Stimulated activated CD4-positive, alpha-beta T cell treated with anti-CD3 and anti-CD28 coated beads, TNF-alpha, amount 100 ng/mL, for 4 hours (primary cell): ENCODE measurements around the gene TMEM121.
"Not testable (repeated sequence)": the region's sequence is repeated elsewhere in the genome, so short reads cannot be mapped to it uniquely, and the experiment has no call there.

Experiments used
- DNase-seq, 3 experiments: peaks; one replicate each; pipeline ENCODE4 v3.0.0-alpha.2; 2020; ENCODE audit warnings: low read depth in 3 of 3

The TMEM121 gene

GRCh38 chr14:105528586-105529318, 2.4 kb downstream of the TMEM121 start:
- DNase-seq, result peak; percentile 48 to 65 (median 52)

DNA sequence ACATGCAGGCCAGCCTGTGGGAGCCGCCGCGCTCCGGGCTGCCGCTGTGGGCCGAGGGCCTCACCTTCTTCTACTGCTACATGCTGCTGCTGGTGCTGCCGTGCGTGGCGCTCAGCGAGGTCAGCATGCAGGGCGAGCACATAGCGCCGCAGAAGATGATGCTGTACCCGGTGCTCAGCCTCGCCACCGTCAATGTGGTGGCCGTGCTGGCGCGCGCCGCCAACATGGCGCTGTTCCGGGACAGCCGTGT, 2.9 kb downstream of the TMEM121 start:
- DNase-seq, result no peak

DNA sequence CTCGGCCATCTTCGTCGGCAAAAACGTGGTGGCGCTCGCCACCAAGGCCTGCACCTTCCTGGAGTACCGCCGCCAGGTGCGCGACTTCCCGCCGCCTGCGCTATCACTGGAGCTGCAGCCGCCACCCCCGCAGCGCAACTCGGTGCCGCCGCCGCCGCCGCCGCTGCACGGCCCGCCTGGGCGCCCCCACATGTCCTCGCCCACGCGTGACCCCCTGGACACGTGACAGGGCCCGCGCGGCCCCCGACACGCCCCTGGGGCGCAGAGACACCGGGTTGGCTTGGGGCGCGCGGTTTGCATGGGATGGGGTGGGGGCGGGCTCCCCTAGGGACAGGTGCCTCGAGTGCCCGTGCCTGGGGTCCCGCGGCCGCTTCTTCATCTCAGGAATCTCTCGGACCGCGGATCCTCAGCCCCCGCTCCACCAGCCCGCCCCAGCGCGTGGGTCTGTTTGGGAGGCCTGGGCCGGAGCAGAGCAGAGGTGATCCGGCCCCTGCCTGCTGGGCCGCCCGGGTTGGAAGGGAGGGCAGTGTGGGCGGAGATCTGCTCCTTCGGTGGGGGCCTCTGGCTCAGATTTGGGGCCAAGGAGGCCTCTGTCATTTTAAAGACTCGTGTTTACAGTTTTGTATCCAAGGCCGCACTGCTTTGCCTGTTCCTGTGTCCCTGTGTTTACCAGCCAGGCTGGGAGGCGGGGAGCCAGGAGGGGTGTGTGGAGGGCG, 3.3 kb downstream of the TMEM121 start:
- DNase-seq, result peak in 2 of 3 experiments; percentile 35 to 45

- DNase-seq, result no peak
These were observed 4.1 kb downstream of the TMEM121 start for GRCh38 chr14:105530285-105531087.

DNA sequence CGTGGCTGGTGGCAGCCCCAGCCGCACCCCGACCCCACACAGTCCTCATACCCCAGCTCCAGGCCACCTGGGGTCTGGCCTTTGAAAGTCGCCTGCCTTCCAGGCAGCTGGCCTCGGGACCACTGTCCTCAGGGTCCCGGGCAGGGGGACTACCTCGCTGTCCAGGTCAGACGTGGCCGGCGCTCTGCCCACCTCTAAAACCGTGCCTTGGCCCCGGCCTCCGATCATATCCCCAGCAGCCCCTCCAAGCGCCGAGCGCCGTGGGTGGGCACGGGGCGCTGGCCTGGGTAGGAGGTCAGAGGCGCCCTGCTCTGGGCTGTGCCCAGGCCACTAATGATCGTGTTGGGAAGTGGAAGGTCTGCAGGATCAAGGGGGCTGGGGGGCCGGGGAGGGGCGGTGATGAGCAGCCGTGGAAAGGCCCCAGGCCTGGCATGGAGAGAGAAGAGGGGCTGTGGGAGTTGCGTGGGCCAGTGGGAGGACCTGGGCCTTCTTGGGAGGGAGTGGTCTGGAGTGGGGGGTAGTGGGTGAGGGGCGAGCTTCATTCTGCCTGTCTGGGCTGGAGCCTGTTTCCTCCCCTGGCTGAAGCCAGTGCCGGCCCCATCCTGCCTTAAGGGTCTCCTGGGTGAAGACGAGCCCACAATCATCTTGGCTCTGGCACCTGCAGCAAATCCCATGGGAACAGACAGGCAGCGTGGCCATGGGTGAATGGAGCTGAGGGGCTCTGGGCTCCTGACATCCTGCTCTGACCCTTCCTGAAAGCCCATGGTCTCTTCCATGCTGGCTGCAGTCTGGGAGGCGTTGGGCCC, 4.9 kb downstream of the TMEM121 start:
- no peak for DNase-seq

- DNase-seq, result no peak
These were observed 5.7 kb downstream of the TMEM121 start for GRCh38 chr14:105531894-105532623.

GRCh38 chr14:105532735-105533141, 6.4 kb downstream of the TMEM121 start:
- no peak for DNase-seq

- DNase-seq, result no peak
These were observed 7.0 kb downstream of the TMEM121 start for GRCh38 chr14:105533391-105533790.

GRCh38 chr14:105533811-105534498, 7.6 kb downstream of the TMEM121 start:
- DNase-seq, result no peak

- DNase-seq, result no peak
These were observed 8.2 kb downstream of the TMEM121 start for GRCh38 chr14:105534586-105534985.

DNA sequence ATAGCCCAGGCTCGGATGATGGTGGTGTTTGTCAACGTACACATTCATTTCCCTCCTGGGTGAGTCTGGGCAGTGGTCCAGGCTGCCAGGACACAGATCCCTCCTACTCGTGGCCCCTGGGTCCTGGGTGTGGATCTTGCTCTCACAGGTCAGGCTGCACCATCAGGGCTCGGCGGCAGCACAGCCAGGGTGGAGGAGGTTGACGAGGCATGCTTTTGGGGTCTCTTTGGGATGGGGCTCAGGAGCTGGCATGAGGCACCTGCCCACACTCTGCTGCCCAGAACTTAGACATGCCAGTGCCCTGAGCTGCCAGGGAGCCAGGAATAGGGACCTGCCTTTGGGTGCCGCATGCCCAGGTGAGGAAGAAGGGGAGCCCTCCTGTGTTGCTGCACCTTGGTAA, 9.7 kb downstream of the TMEM121 start:
- no peak for DNase-seq

DNA sequence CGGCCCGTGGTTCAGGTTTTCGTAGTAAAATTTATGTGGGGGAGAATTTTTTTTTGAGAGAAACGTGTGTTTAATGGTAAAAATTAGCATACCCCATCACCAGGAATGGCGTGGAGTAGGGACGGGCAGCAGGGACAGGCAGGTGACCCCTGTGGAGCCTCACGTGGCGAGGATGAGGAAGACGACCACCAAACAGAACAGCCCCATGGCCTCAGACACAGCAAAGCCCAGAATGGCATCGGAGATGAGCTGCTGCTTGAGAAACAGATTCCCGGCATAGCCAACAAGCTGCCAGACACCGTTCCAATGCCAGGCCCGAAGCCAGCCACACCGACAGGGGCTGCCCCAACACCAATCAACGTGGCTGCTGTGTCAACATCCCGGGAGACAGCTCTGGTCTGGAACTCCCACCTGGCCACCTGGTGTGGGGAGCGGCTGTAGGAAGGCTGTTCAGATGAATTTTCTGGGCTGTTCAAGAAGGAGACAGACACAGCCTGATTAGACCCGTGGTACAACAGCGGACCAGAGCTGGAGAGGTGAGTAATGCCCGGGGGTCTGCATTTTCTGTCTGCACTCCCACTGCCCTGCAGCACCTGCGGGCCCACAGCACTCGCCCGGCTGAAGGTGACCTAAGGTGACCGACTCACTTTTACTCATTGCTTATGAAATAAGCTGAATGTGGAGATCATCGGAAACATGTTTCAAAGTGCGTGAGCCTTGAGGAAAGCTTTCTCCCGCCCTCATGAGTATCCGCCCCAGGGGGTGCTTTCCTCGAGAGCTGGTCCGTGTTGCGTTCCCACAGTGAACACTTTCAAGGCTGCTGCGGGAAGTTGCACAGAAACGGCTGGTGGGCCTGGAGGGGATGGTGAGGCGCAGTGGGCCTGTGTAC, 10.6 kb downstream of the TMEM121 start:
- DNase-seq, result no peak

GRCh38 chr14:105537580-105538474, 11.4 kb downstream of the TMEM121 start:
- peak; percentile 54 to 59 (median 57) for DNase-seq

GRCh38 chr14:105538481-105539049, 12.2 kb downstream of the TMEM121 start:
- no peak for DNase-seq

DNA sequence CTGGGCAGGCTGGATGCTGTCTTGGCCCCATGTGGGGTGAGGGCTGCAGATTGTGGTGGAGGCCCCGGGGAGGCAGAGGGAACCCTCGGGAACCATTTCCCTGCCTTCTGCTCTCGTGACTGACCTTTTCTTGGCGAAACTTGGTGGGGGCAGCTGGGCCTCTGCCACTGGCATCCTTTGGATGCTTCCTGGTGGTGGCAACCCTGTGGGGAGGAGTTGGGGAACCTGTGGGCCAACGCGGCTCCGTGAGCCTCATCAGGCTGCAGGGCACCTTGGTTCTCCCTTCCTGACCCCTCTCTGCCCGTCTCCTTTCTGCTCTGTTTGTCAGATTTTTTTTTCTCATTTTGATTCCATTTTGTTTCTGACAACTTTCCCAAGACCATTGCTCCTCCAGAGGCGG, 14.4 kb downstream of the TMEM121 start:
- no peak for DNase-seq

DNA sequence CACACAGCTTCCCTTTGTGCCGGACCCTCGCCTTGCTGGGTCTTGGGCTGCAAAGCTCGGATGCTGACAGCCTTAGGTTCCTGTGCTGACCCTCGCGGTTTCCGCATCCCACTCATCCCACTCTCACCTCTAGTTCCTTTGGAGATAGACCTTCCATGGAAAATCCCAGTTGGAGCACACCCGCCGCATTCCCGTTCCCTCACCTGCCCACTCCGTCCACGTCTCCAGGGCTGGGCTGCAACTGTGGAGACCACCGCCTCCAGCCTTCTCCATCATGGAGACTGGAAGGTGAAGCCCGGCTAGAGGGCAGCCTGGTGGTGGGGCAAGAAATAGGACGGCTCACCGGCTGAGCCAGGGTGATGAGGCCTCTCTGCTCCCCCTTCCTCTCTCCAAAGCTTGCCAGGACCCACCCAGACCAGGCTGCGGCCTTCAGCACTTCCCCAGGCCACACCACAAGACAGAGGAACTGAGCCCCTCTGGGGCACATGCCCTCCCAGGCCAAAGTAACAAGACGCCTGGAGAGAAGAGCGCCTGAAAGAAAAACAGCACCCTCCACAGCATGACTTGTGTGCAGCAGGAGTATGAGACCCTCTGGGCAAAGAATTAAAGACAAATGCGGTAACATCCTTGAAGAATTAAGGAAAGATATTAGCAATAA, 15.0 kb downstream of the TMEM121 start:
- no peak for DNase-seq

- DNase-seq, result not testable (repeated sequence)
These were observed 19.3 kb downstream of the TMEM121 start for GRCh38 chr14:105545676-105546075.

- not testable (repeated sequence) for DNase-seq
These were observed 20.0 kb downstream of the TMEM121 start for GRCh38 chr14:105546410-105546809.
